ENCODE data around the gene CGB8.
"Not testable (repeated sequence)": the region's sequence is repeated elsewhere in the genome, so short reads cannot be mapped to it uniquely, and the experiment has no call there.

CGB8 gene

DNA sequence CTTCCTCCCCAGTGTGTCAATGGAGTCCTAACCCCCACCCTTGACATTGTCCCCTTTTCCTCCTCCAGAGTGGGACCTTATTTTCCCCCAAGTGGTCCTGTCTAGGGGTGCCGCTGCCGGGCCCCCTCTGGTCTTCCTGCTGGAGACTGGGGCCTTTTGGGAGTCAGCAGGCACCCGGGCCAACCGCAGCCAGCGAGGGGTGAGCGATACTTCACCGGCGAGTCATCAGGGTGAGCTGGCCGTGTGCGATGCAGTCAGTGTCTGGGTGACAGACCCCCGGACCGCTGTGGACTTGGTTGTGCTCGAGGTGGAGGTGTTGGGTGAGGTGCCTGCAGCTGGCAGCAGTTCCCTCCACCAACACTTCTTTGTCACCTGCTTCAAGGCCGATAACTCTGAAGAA, 19.2 kb downstream of the CGB8 start:
- DNase-seq, result not testable (repeated sequence)

DNA sequence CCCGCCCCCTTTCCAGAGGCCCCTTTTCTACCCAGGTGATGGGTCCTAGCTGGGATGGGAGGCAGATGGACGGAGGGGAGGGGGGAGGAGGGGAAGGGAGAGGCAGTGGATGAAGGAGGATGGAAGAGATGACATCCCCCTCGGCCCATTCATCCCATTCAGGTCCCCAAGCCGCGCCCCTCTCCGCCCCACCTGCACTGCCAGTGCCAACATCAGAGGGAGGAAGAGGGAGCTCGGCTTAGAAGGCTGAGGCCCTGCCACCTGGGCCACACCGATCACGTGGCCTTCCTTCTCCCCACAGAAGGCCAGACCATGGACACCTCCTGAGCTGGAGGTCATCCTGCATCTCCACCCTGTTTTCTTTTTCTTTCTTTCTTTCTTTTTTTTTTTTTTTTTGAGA, 20.2 kb downstream of the CGB8 start:
- not testable (repeated sequence) for DNase-seq

DNA sequence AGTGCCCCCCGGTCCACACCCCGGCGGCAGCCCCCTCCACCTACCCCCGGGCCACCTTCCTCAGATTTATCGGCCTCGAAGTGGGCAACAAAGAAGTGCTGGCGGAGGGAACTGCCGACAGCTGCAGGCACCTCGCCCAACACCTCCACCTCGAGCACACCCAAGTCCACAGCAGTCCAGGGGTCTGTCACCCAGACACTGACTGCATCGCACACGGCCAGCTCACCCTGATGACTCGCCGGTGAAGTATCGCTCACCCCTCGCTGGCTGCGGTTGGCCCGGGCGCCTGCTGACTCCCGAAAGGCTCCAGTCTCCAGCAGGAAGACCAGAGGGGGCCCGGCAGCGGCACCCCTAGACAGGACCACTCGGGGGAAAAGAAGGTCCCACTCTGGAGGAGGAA, 23.3 kb downstream of the CGB8 start:
- DNase-seq, result not testable (repeated sequence)

DNA sequence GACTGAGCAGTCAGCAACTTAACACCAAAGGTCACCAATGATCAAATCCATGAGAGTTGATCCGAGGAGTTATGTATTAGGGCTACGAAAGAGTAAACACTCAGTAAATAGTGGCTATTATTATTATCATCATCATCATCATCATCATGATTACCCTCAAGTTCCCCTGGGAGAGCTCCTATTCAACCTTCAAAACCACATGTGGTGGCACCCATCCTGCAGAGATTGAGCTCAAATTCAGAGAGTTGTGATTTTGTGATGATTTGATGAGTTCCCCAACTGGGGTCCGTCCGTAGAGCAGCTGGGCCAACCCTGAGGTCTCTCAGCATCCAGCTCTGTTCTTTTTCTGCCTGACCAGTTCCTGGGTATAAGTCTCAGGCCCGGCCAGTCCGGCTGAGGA, 23.8 kb downstream of the CGB8 start:
- not testable (repeated sequence) for DNase-seq

DNA sequence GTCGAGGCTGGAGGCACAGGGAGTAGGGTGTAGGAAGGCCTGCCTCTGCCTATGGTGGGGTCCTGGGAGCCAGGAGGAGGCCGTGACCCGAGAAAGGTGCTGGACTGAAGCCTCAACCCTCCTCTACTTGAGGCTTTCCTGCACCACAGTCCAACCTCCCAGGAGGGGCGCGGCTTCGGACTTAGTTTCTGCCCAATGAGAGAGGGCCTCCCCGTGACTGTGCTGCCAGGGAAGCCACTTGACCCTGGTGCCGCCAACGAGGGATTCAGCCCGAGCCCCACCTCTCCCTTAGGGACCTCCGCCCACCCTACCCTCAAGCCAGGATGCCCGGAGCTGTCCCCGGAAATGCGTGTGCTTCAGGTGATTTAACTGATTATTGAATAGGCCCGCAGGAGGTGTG, 24.7 kb downstream of the CGB8 start, which contains the start of gene CGB3:
CGB3 (minus strand) TSS at position 101 of the 400 bp plus-strand sequence. CDS start 362 bp downstream, outside the sequence.
- DNase-seq, result not testable (repeated sequence)

DNA sequence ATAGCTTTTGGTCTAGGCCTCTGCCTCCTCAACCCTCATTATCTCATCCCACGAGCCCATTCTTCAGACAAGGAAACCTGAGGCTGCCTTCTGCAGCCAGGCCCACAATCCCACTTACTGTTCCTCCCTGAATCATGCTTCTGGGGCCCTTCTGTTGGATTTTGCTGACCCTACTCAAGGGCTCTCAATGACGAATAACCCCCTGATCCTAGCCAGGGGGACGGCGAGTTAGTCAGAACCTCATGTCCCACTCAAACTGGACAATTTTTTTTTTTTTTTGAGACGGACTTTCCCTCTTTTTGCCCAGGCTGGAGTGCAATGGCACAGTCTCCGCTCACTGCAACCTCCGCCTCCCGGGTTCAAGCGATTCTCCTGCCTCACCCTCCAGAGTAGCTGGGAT, 26.8 kb downstream of the CGB8 start:
- DNase-seq, result no peak

DNA sequence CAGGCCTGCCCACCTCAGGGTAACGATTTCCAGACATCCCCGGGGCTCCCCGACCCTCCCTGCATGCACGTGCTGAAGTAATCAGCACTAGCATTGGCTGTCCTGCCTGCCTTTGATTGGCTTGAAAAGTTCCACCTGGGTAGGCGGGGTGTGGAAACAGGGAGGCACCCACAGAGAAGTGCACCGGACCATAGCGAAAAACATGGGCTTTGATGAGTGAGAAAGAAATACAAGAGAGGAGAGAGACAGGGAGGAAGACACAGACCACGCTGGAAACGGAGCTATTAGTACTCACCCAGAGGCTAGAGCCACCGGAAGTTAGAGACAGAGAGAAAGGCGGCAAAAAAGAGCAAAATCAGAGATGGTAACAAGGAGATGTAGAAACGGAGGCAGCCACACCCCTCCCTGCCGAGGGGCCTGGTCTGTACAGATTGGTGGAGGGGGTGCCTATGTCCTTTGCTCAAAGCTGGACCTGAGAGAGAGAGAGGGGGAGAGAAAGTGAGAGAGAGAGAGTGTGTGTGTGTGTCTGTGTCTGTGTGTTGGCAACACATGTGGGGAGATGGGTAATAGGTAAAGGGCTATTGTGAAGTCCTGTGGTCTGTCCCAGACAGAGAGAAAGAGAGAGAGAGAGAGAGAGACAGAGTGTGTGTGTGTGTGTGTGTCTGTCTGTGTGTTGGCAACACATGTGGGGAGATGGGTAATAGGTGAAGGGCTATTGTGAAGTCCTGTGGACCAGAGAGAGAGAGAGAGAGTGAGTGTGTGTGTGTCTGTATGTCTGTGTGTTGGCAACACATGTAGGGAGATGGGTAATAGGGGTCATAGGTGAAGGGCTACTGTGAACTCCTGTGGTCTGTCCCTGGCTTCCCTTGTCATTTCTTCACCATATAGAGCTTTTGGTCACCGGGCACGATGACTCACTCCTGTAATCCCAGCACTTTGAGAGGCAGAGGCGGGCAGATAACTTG, 27.7 kb downstream of the CGB8 start:
- no peak for DNase-seq

DNA sequence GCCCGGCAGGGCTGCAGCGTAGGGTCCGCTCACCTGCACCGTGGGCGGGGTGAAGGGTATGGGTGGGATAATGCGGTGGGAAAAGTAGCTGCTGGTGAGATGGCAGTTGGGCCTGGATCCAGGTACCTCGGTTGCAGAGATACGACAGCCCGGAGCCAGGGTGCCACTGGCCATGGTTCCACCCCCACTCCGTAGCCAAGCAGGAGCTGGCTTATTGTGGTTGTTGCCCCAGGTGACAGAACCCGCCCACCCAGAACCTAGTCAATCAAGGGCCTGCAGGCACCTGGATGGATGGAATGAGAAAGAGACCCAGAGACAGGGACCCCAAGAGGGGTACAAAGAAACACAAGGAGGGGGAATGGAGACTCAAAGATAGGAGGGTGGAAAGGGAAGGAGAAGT, 28.6 kb downstream of the CGB8 start:
- DNase-seq, result no peak

DNA sequence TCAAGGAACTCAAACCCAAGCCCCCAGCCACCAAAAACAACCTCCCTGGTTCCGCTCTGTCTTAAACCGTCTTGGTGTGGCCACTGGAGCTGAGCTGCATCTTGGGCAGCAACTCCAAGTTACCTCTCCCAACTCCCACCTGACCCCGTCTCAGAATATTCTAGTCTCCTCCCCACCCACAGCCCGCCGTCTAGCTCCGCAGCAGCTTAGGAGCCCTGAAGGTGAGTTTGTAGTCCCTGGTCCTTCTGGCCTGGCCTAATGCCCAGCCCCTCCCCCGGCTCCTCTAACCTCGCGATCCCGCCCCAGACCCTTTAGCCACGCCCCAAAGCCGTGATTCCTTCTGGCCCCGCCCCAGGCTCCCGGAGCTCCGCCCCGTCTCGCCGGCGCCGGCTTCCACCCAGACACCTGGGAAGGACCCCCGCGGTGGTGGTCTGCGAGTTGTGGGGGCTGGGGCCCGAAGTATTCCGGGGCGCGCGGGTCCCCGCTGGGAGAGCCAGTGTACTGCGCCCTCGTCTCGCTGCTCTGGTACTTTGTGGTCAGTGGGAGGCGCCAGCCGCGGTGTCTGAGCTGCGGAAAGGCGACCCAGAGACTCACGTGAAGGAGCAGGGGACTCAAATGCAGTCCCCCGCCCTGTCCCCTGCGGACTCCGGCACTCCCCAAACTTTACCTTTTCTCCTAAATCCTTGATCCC, 29.5 kb downstream of the CGB8 start:
- DNase-seq, result peak; percentile 51 to 70

DNA sequence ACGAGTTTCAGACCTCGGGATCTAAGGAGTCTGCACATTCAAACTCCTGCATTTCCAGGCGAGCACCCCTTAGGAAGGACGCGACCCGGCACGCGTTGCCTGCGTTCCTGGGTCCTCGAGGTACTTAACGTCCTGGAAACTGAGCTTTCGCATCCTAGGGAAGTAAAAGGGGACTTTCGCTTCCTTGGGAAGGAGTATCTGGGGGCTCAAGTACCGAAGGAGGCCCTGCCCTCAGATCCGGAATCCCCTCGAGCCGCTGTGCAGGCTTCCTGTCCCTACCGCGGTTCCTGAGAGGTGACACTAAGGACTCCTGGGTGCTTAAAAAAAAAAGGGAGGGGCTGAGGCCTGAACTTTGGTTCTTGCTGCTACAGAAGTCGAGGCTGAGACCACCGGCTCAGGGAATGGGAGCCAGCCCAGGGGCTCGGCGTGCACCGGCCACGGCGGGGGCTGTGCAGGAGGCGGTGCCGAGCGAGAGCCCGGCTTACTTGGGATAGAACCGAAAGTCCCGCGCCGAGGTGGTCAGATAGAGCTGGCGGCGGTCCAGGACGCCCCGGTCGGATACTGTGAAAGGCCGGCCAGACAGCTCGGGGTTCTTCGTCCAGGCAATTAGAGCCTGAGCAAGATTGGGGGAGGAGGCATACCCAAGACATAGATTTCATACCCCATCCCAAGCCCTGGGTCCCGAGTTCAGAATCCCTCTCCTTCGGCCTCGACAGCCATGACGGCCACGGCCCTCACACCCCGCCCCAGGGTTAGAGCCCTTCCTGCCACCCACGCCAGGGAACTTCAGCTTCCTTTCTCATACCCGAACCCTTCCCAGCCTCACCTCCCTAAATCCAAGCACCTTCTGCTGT, 30.3 kb downstream of the CGB8 start:
- DNase-seq, result not testable (repeated sequence)

DNA sequence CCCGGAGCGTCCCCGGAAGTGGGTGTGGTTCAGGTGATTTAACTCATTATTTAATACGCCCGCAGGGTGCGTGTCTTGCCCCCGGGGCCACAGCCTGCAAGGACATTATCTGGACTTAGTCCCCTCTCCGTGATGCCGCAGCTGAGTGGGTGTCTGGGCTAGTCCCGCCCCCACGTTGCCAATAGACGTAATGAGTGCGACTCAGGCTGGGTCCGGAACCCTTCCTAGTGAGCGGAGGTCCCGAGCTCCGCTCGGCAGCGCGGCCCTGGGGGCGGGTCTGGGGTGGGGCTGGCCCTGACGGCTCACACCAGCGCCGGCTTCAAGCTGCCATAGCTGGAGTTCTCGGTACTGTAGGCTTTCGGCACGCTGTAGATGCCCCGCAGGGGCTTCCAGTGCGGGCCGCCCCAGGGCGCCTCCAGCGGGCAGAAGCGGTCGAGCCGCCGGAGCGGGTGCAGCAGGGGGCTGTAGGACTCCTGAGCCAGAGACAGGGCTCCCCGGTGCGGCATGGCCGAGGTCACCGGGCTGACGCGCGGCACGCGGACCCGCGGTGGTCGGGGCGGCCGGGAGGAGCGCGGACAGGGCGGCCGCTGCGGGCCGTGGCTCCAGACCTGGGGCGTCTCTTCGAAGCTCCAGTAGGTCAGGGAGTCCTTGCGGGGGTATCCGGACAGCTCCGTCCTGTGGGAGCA, 31.1 kb downstream of the CGB8 start:
- peak; percentile 49 to 57 for DNase-seq

DNA sequence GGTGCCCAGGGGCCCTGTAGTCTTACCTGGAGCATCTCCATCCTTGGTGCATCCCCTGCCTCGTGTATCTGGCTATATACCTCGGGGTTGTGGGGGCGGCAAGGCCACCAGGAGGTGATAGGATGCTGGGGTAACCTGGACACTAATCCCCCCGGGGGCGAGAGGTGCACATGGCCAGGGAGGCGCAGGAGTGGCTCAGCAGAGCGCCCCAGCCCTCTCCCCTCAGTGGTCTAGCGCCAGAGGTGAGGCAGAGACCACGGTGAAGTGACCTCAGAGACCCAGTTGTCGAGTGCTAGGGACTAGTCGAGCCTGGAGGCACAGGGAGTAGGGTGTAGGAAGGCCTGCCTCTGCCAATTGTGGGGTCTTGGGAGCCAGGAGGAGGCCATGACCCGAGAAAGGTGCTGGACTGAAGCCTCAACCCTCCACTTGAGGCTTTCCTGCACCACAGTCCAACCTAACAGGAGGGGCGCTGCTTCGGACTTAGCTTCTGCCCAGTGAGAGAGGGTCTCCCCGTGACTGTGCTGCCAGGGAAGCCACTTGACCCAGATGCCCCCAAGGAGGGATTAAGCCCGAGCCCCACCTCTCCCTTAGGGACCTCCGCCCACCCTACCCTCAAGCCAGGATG, 31.8 kb downstream of the CGB8 start, which contains the start of gene LHB:
LHB (minus strand) TSS at position 51 of the 625 bp plus-strand sequence; CDS start at position 41, 10 bp downstream.
- no peak for DNase-seq

DNA sequence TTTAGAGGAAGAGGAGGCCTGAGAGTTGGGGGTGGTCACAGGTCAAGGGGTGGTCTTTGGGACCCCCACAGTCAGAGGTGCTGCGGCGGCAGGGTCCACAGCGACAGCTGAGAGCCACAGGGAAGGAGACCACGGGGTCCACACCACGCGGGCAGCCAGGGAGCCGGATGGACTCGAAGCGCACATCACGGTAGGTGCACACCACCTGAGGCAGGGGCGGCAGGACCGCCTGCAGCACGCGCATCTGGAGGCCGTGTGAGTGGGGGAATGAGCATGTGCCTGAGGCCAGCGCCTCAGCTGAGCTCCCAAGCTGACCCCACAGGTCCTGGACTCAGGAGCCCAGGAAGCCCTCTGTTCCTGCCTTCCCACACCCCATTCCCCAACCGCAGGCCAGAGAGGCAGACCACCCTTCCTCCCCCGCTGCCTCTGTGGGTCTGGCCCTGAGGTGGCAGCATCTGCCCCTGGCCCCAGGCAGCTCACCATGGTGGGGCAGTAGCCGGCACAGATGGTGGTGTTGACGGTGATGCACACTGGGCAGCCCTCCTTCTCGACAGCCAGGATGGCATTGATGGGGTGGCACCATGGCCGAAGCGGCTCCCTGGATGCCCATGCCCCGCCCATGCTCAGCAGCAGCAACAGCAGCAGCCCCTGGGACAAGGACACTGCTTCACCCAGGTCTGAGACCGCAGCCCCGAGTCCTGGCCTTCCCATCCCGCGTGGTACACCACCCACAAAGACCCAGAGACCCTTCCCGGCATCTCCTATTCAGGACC, 32.7 kb downstream of the CGB8 start:
- no peak for DNase-seq

DNA sequence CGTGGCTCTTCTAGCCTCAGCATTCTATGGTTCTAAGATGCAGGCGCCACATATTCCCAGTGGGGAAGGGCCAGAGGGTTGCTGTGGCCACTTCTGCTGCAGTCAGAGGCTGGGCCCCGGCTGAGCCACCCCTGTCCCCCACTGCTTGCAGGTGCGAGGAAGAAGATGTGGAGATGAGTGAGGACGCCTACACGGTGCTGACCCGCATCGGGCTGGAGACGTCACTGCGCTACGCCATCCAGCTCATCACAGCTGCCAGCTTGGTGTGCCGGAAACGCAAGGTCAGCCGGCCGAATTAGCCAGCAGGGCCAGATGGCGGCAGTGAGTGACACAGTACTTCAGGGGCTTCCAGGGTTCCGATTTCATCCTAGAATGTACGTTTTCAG, 34.0 kb downstream of the CGB8 start:
- no peak for DNase-seq

DNA sequence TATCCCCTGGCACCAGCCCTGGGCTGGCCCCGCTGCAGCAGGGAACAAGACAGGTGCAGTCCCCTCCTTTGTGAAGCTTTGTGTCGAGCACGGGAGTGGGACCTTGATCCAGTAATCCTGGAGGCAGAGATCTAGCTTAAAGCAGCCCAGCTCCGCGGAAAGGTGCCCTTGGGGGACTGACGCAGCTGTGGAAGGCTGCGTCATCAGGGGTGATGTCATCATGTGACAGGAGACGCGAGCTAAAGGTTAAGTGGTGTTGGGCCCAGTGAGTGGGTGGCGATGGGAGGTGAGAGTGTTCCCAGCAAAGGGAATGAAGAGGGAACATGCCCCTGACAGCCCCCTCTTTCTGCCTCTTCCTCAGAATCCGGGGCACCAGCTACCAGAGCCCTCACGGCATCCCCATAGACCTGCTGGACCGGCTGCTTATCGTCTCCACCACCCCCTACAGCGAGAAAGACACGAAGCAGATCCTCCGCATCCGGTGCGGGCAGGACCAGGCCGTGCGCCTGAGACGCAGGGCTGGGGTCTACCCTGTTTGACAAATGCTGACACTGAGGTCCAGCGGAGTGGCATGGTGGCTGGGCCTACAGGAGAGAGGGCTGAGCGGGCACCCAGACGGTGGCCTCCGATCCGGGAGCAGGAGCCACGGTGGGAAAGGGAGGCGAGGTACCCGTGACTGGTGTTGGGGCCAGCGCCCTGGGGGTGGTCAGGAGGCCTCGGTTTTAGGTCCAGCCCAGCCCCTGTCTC, 34.6 kb downstream of the CGB8 start:
- DNase-seq, result no peak

DNA sequence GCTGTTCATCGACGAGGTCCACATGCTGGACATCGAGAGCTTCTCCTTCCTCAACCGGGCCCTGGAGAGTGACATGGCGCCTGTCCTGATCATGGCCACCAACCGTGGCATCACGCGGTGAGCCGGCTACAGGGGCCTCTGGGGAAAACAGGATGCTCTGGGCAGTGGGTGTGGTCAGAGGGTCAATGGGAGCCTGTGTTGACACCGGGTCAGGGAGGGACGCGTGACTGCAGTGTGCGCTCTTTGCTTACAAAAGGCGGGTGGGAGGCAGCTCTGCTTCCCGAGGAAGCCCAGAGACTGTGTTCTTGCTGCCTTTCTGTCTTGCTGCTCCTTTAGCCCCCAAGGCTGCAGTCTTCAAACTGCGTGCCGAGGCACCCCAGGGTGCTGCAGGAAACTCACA, 37.7 kb downstream of the CGB8 start:
- DNase-seq, result no peak

DNA sequence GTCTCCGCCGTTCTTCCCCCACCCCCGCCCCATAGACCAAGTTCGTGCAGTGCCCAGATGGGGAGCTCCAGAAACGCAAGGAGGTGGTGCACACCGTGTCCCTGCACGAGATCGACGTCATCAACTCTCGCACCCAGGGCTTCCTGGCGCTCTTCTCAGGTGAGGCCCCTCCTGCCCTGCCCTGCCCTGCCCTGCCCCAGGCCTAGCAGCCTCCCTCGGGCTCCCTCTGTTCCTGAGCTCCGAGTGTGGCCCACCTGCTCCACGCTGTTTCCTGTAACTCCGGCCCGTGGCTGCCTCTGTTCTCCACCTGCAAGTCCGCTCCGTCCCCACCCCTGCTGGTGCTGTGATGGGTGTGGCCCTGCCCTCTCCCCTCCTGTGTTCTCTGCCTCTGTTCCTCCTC, 38.5 kb downstream of the CGB8 start:
- DNase-seq, result no peak

DNA sequence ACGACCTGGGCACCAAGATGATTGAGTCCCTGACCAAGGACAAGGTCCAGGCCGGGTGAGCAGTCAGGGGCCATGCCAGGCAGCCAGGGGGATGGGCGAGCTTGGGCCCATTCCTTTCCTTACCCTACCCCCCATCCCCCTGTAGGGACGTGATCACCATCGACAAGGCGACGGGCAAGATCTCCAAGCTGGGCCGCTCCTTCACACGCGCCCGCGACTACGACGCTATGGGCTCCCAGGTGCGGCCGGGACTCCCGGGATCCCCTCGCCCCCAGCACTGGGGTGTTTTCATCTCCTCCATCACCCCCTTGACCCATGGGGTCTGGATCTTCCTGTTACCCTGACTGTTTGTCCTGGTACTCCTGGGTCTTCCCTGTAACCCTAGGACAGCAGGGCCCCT, 39.1 kb downstream of the CGB8 start:
- no peak for DNase-seq

DNA sequence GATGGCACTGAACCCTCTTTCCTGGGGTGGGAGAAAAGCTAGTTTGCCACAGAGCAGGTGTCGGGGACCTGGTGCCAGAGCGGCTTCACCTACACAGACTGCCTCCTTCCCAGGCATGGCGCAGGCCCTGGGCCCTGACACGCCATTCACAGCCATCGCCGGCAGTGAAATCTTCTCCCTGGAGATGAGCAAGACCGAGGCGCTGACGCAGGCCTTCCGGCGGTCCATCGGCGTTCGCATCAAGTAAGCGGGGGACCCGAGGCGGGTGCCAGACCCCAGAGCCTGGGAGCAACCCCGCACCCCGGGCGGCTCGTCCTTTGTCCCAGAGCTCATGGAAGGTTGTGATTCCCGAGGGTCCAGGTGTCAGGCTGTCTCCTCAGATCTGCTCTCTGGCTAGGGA, 42.0 kb downstream of the CGB8 start:
- DNase-seq, result no peak

DNA sequence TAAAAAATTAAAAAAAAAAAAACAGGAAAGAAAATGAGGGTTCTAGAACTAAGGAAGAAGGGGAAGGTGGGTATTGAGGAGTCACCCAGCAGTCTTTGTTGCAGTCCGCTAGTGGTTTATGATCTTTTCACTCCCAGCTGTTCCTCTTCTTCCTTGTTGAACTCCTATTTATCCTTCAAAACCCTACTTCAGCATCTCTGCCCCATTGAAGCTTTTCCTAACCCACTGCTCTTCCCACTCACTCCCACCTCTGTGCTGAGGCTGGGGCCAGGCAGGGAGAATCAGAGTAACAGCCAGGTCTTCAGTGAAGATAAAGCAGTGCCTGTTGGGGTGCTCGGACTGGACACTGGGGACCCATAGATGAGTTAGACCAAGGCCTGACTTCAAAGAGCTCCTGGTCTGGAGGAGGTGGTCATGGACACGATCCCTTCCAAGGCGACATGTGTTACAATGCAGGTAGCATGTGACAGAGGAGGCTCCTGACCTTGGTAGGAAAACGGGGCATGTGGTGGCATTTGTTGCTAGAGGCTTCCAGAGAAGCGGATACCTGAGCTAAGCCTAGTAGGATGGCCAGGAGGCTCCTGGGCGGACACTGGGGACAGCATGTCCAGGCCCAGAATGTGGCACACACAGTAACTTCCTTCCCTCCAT, 43.8 kb downstream of the CGB8 start:
- DNase-seq, result no peak
